ENCODE results near the gene GRIN2A. TPM values are rescaled to one million over a fixed set of nuclear protein-coding genes. Genes with fewer than 3 reads are reported as not detected.

Gene GRIN2A
- total RNA-seq, 1 donor from 2014 or later, result 0.56 TPM

DNA sequence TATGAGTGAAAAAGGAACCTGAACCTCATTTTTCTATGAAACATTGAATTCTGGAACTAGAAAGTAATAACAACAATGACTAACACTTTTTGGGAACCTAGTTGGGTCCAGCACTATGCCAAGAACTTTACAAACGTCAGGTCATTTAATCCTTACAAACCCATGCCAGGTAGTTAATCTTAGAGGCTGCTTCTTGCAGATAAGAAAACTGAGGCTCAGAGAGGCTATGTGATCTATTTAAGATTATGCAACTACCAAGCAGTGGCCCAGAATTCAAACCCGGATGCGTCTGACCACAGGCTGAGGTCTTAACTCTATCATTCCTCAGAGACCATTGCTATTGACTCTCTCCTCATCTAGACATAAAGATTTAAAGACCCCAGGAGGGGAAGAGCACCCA is 358.7 kb downstream of the GRIN2A start:
- H3K4me1 ChIP-seq, result no peaks in the 10 kb centered on the region
- H3K27me3 ChIP-seq (ENCODE audit: low read depth), result no peaks in the 10 kb centered on the region
- no peak for DNase-seq
- H3K4me3 ChIP-seq, result no peak overlapping the region
- no peak overlapping the region for H3K27ac ChIP-seq
- no peak for ATAC-seq
- no peaks in the 10 kb centered on the region for H3K36me3 ChIP-seq
- no peaks in the 10 kb centered on the region for H3K9me3 ChIP-seq
- TF ChIP-seq, protein P1, sequence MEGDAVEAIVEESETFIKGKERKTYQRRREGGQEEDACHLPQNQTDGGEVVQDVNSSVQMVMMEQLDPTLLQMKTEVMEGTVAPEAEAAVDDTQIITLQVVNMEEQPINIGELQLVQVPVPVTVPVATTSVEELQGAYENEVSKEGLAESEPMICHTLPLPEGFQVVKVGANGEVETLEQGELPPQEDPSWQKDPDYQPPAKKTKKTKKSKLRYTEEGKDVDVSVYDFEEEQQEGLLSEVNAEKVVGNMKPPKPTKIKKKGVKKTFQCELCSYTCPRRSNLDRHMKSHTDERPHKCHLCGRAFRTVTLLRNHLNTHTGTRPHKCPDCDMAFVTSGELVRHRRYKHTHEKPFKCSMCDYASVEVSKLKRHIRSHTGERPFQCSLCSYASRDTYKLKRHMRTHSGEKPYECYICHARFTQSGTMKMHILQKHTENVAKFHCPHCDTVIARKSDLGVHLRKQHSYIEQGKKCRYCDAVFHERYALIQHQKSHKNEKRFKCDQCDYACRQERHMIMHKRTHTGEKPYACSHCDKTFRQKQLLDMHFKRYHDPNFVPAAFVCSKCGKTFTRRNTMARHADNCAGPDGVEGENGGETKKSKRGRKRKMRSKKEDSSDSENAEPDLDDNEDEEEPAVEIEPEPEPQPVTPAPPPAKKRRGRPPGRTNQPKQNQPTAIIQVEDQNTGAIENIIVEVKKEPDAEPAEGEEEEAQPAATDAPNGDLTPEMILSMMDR (IDR thresholded peaks at IDR 0.05), result no peak
- intact Hi-C loops (cut with DNase I), result no loop called here

DNA sequence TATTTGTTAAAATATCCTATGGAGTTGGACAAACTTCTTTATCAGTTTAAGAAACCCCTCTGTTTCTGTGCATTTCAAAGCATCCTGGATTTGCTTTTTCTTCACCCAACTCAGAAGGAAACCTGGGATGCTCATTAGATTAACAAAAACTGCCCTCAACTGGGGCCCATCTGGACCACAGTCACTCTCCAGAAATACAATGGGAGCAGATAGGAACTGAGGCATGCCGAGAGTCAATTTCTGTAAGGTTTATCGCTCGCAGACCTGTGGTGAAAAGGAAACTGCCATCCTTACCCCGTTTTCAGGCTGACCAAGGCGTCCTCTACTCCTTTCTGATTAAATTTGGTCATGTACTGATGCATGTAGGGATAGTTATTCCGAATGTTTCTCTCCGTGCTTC is 360.3 kb downstream of the GRIN2A start:
- Histone ChIP-seq H3K4me3 (no peak overlapping the region), H3K36me3 (no peaks in the 10 kb centered on the region), H3K9me3 (no peaks in the 10 kb centered on the region), H3K27me3 (ENCODE audit: low read depth) (no peaks in the 10 kb centered on the region), H3K27ac (no peak overlapping the region), H3K4me1 (no peaks in the 10 kb centered on the region)
- ATAC-seq (no peak), DNase-seq (no peak)
- intact Hi-C loops (cut with DNase I), result no loop called here
- TF ChIP-seq, protein P1 (IDR thresholded peaks at IDR 0.05), result no peak

- Histone ChIP-seq H3K27ac (no peak overlapping the region), H3K36me3 (no peaks in the 10 kb centered on the region), H3K9me3 (no peaks in the 10 kb centered on the region), H3K4me1 (no peaks in the 10 kb centered on the region), H3K27me3 (ENCODE audit: low read depth) (no peaks in the 10 kb centered on the region), H3K4me3 (no peak overlapping the region)
- TF ChIP-seq, protein P1 (IDR thresholded peaks at IDR 0.05), result no peak
- ATAC-seq (no peak), DNase-seq (no peak)
- intact Hi-C loops (cut with DNase I), result no loop called here
Observed at GRCh38 chr16:9821331-9821730, 360.9 kb downstream of the GRIN2A start.

DNA sequence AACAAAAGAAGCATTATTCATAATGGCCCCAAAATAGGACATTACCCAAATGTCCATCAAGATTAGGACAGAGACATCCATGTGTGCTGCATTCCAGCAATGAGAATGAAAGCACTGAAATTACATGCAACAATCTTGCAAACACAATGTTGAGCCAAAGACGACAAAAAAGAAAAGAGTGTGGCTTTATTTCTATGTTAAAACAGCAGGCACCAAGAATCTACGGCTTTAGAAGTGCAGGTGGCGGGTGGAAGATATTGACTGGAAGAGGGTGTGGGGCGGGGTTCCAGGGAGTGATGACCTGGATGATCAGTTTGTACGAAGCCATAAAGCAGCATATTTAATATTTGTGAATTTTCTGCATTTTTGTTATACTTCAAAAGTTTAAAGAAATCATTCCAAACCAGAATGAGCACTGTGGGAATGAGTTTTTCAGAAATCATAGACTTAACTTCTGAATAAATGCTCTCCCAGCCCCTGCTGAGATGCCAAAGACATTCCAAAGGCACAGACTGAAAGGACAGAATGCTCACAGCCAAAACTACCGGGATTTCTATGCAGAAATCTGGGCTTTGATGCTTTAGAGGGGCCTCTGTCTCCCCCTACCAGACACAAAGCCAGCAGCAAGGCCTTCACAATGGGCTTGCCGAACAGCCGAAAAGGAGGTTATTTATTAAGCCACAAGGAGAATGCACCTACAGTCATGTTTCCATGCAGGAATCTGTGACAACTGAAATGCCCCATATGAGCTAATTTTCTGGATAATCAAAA is 361.6 kb downstream of the GRIN2A start:
- Histone ChIP-seq H3K4me1 (no peaks in the 10 kb centered on the region), H3K27me3 (ENCODE audit: low read depth) (no peaks in the 10 kb centered on the region), H3K36me3 (no peaks in the 10 kb centered on the region), H3K27ac (no peak overlapping the region), H3K9me3 (no peaks in the 10 kb centered on the region), H3K4me3 (no peak overlapping the region)
- TF ChIP-seq, protein P1 (IDR thresholded peaks at IDR 0.05), result no peak
- DNase-seq, result no peak
- intact Hi-C loops (cut with DNase I), result no loop called here
- ATAC-seq, result no peak

- Histone ChIP-seq H3K4me3 (no peak overlapping the region), H3K9me3 (no peaks in the 10 kb centered on the region), H3K27ac (no peak overlapping the region), H3K4me1 (no peaks in the 10 kb centered on the region), H3K27me3 (ENCODE audit: low read depth) (no peaks in the 10 kb centered on the region), H3K36me3 (no peaks in the 10 kb centered on the region)
- TF ChIP-seq, protein P1 (IDR thresholded peaks at IDR 0.05), result no peak
- DNase-seq (no peak), ATAC-seq (no peak)
- intact Hi-C loops (cut with DNase I), result no loop called here
Observed at GRCh38 chr16:9818702-9819101, 363.5 kb downstream of the GRIN2A start.

Measured in lower lobe of right lung (tissue), 2 donors.